ENCODE results near the gene BLOC1S5. TPM values are rescaled to one million over a fixed set of nuclear protein-coding genes. Genes with fewer than 3 reads are reported as not detected.
A peak's percentile ranks its signal among the peaks of the same experiment; 100 is the strongest.

The BLOC1S5 gene
- total and polyA plus RNA-seq, 7 donors: 5.5 to 16.2 (median 12.3) TPM

- H3K4me1 ChIP-seq: peaks cover 0 to 13% (median 4%) of the 10 kb centered on the region in 4 donors
These were observed 19.0 kb upstream of the BLOC1S5 start for GRCh38 chr6:8082954-8083858.

GRCh38 chr6:8082572-8082953 is 18.4 kb upstream of the BLOC1S5 start:
- TF ChIP-seq POLR2A (IDR thresholded peaks at IDR 0.05) (no peak), POLR2AphosphoS5 (IDR thresholded peaks at IDR 0.05) (no peak)
- intact Hi-C loops (cut with DNase I): no loop called here
- Histone ChIP-seq H3K4me3 (no peak overlapping the region), H3K4me1 (peaks cover 0 to 13% (median 4%) of the 10 kb centered on the region in 4 donors), H3K27me3 (no peaks in the 10 kb centered on the region), H3K36me3 (peaks cover 0 to 8% (median 0%) of the 10 kb centered on the region in 4 donors), H3K9me3 (no peaks in the 10 kb centered on the region), H3K27ac (peak overlapping the region in 1 of 4 donors; percentile 14)
- DNase-seq: no peak
- WGBS, 2 donors: 95 to 96% methylated on average over 1 of the region's 1 CpG

More at GRCh38 chr6:8082954-8083858, 19.0 kb upstream of the BLOC1S5 start:
- no peaks in the 10 kb centered on the region for H3K27me3 ChIP-seq
- peak overlapping the region in 1 of 4 donors; percentile 14 for H3K27ac ChIP-seq
- no peak for DNase-seq
- intact Hi-C loops (cut with DNase I): no loop called here
- 60 to 75% methylated on average over 11 of the region's 11 CpGs for WGBS, 2 donors
- H3K36me3 ChIP-seq: peaks cover 0 to 14% (median 2%) of the 10 kb centered on the region in 4 donors
- no peak overlapping the region for H3K4me3 ChIP-seq
- TF ChIP-seq POLR2AphosphoS5 (IDR thresholded peaks at IDR 0.05) (no peak), EP300 (IDR thresholded peaks at IDR 0.05) (no peak), CTCF (IDR thresholded peaks at IDR 0.05) (no peak), POLR2A (IDR thresholded peaks at IDR 0.05) (no peak)
- H3K9me3 ChIP-seq: no peaks in the 10 kb centered on the region

GRCh38 chr6:8080362-8081151 is 16.4 kb upstream of the BLOC1S5 start:
- H3K4me3 ChIP-seq: no peak overlapping the region
- DNase-seq: no peak
- H3K36me3 ChIP-seq: no peaks in the 10 kb centered on the region
- peaks cover 0 to 13% (median 4%) of the 10 kb centered on the region in 4 donors for H3K4me1 ChIP-seq
- no peaks in the 10 kb centered on the region for H3K9me3 ChIP-seq
- no peaks in the 10 kb centered on the region for H3K27me3 ChIP-seq
- intact Hi-C loops (cut with DNase I): no loop called here
- whole genome bisulfite sequencing, 2 donors: 87 to 96% methylated on average over 4 of the region's 4 CpGs
- no peak for TF ChIP-seq CTCF (IDR thresholded peaks at IDR 0.05)
- H3K27ac ChIP-seq: no peak overlapping the region

- Histone ChIP-seq H3K4me1 (peaks cover 0 to 13% (median 4%) of the 10 kb centered on the region in 4 donors), H3K9me3 (no peaks in the 10 kb centered on the region), H3K27me3 (no peaks in the 10 kb centered on the region), H3K27ac (no peak overlapping the region), H3K4me3 (no peak overlapping the region), H3K36me3 (no peaks in the 10 kb centered on the region)
- DNase-seq: no peak
- 84 to 94% methylated on average over 2 of the region's 2 CpGs for WGBS, 2 donors
- intact Hi-C loops (cut with DNase I): no loop called here
- TF ChIP-seq POLR2AphosphoS5 (IDR thresholded peaks at IDR 0.05) (no peak), CTCF (IDR thresholded peaks at IDR 0.05) (no peak), POLR2A (IDR thresholded peaks at IDR 0.05) (no peak), EP300 (IDR thresholded peaks at IDR 0.05) (no peak)
These were observed 14.9 kb upstream of the BLOC1S5 start for GRCh38 chr6:8079126-8079525.

GRCh38 chr6:8077991-8078390 is 13.8 kb upstream of the BLOC1S5 start:
- Histone ChIP-seq H3K4me3 (no peak overlapping the region), H3K27ac (no peak overlapping the region), H3K9me3 (no peaks in the 10 kb centered on the region), H3K4me1 (peaks cover 0 to 4% (median 2%) of the 10 kb centered on the region in 4 donors), H3K36me3 (no peaks in the 10 kb centered on the region), H3K27me3 (no peaks in the 10 kb centered on the region)
- 86 to 92% methylated on average over 2 of the region's 2 CpGs for WGBS, 2 donors
- intact Hi-C loops (cut with DNase I): no loop called here
- no peak for DNase-seq
- TF ChIP-seq EP300 (IDR thresholded peaks at IDR 0.05) (no peak), CTCF (IDR thresholded peaks at IDR 0.05) (no peak), POLR2AphosphoS5 (IDR thresholded peaks at IDR 0.05) (no peak), POLR2A (IDR thresholded peaks at IDR 0.05) (no peak)

Data from sigmoid colon (tissue), 7 donors.